Activated T-helper 2 cell treated with anti-CD3 and anti-CD28 coated beads, Interferon-gamma antibody, Interleukin-2, Interleukin-4, amounts not matched to agents 10 μg/mL and 5 μg/mL and 100 μg/mL, durations not matched to agents 14 hours and 24 hours and 36 hours (primary cell): ENCODE results near the gene TBC1D22A. TPM values are rescaled to one million over a fixed set of nuclear protein-coding genes. Genes with fewer than 3 reads are reported as not detected.

Source experiments
- DNase-seq: peaks from one replicate; pipeline ENCODE4 v3.0.0; 2021; ENCODE audit warnings: low spot score
- H3K27ac Mint-ChIP-seq: one replicate; pipeline ENCODE4 v1.8.0; 2021; ENCODE audit warnings: mixed read lengths
- H3K27me3 Mint-ChIP-seq: one replicate; pipeline ENCODE4 v1.8.0; 2021; ENCODE audit warnings: low read depth, mixed read lengths
- H3K36me3 Mint-ChIP-seq: one replicate; pipeline ENCODE4 v1.8.0; 2021; ENCODE audit warnings: low read depth, mixed read lengths
- H3K4me1 Mint-ChIP-seq: one replicate; pipeline ENCODE4 v1.8.0; 2021; ENCODE audit warnings: low read depth, mixed read lengths
- H3K4me3 Mint-ChIP-seq: one replicate; pipeline ENCODE4 v1.8.0; 2021; ENCODE audit warnings: low read depth, mild to moderate bottlenecking, moderate library complexity, mixed read lengths
- H3K9me3 Mint-ChIP-seq: one replicate; pipeline ENCODE4 v1.8.0; 2021; ENCODE audit warnings: mixed read lengths
- intact Hi-C: fragments of 100-400 bp; cut with micrococcal nuclease; formaldehyde crosslinking; loops from one replicate; pipeline ENCODE4 v1.15.1; 2023
- total RNA-seq: library from RNA; stranded (reverse); gene quantifications from 2 replicates; pipeline ENCODE4 v1.2.3, GENCODE V29; 2022

TBC1D22A gene
- total RNA-seq, 1 donor from 2014 or later = 34.8 TPM

- H3K4me3 Mint-ChIP-seq = no peak overlapping the region
- no peaks in the 10 kb centered on the region for H3K27me3 Mint-ChIP-seq
- intact Hi-C loops = no loop called here
- DNase-seq = no peak
- H3K9me3 Mint-ChIP-seq = no peaks in the 10 kb centered on the region
- no peaks in the 10 kb centered on the region for H3K36me3 Mint-ChIP-seq
- H3K27ac Mint-ChIP-seq = no peak overlapping the region
- no peaks in the 10 kb centered on the region for H3K4me1 Mint-ChIP-seq
Observed at GRCh38 chr22:47156352-47157092, 394.1 kb downstream of the TBC1D22A start.

GRCh38 chr22:47157093-47157420 is 394.6 kb downstream of the TBC1D22A start:
- DNase-seq = no peak
- no peak overlapping the region for H3K4me3 Mint-ChIP-seq
- H3K27ac Mint-ChIP-seq = no peak overlapping the region
- no peaks in the 10 kb centered on the region for H3K9me3 Mint-ChIP-seq
- intact Hi-C loops = no loop called here
- H3K27me3 Mint-ChIP-seq = no peaks in the 10 kb centered on the region
- H3K4me1 Mint-ChIP-seq = no peaks in the 10 kb centered on the region
- no peaks in the 10 kb centered on the region for H3K36me3 Mint-ChIP-seq

- no peak overlapping the region for H3K27ac Mint-ChIP-seq
- H3K36me3 Mint-ChIP-seq = no peaks in the 10 kb centered on the region
- no peaks in the 10 kb centered on the region for H3K27me3 Mint-ChIP-seq
- no peak overlapping the region for H3K4me3 Mint-ChIP-seq
- H3K4me1 Mint-ChIP-seq = no peaks in the 10 kb centered on the region
- no peak for DNase-seq
- H3K9me3 Mint-ChIP-seq = no peaks in the 10 kb centered on the region
- intact Hi-C loops = no loop called here
Observed at GRCh38 chr22:47157486-47158270, 395.2 kb downstream of the TBC1D22A start.

GRCh38 chr22:47158457-47158856 is 396.0 kb downstream of the TBC1D22A start:
- Mint-ChIP-seq H3K27ac (no peak overlapping the region), H3K4me1 (no peaks in the 10 kb centered on the region), H3K36me3 (no peaks in the 10 kb centered on the region), H3K9me3 (no peaks in the 10 kb centered on the region), H3K4me3 (no peak overlapping the region), H3K27me3 (no peaks in the 10 kb centered on the region)
- intact Hi-C loops = no loop called here
- DNase-seq = no peak

- H3K9me3 Mint-ChIP-seq = no peaks in the 10 kb centered on the region
- no peaks in the 10 kb centered on the region for H3K36me3 Mint-ChIP-seq
- DNase-seq = no peak
- intact Hi-C loops = no loop called here
- H3K4me3 Mint-ChIP-seq = no peak overlapping the region
- no peak overlapping the region for H3K27ac Mint-ChIP-seq
- no peaks in the 10 kb centered on the region for H3K4me1 Mint-ChIP-seq
- no peaks in the 10 kb centered on the region for H3K27me3 Mint-ChIP-seq
Observed at GRCh38 chr22:47159592-47159991, 397.1 kb downstream of the TBC1D22A start.

- H3K36me3 Mint-ChIP-seq = no peaks in the 10 kb centered on the region
- no peak overlapping the region for H3K4me3 Mint-ChIP-seq
- H3K4me1 Mint-ChIP-seq = no peaks in the 10 kb centered on the region
- intact Hi-C loops = no loop called here
- H3K27me3 Mint-ChIP-seq = no peaks in the 10 kb centered on the region
- DNase-seq = no peak
- H3K9me3 Mint-ChIP-seq = no peaks in the 10 kb centered on the region
- no peak overlapping the region for H3K27ac Mint-ChIP-seq
Observed at GRCh38 chr22:47160141-47160541, 397.7 kb downstream of the TBC1D22A start.

- Mint-ChIP-seq H3K4me3 (no peak overlapping the region), H3K27me3 (no peaks in the 10 kb centered on the region), H3K27ac (no peak overlapping the region), H3K36me3 (no peaks in the 10 kb centered on the region), H3K4me1 (no peaks in the 10 kb centered on the region), H3K9me3 (no peaks in the 10 kb centered on the region)
- intact Hi-C loops = no loop called here
- DNase-seq = no peak
Observed at GRCh38 chr22:47160781-47161520, 398.5 kb downstream of the TBC1D22A start.

- H3K9me3 Mint-ChIP-seq = no peaks in the 10 kb centered on the region
- intact Hi-C loops = no loop called here
- no peaks in the 10 kb centered on the region for H3K27me3 Mint-ChIP-seq
- H3K4me3 Mint-ChIP-seq = no peak overlapping the region
- DNase-seq = no peak
- H3K36me3 Mint-ChIP-seq = no peaks in the 10 kb centered on the region
- no peak overlapping the region for H3K27ac Mint-ChIP-seq
- no peaks in the 10 kb centered on the region for H3K4me1 Mint-ChIP-seq
Observed at GRCh38 chr22:47161631-47162030, 399.2 kb downstream of the TBC1D22A start.

- Mint-ChIP-seq H3K27me3 (no peaks in the 10 kb centered on the region), H3K36me3 (no peaks in the 10 kb centered on the region), H3K27ac (no peak overlapping the region), H3K4me3 (no peak overlapping the region), H3K4me1 (no peaks in the 10 kb centered on the region), H3K9me3 (no peaks in the 10 kb centered on the region)
- DNase-seq = no peak
- intact Hi-C loops = no loop called here
Observed at GRCh38 chr22:47162865-47163264, 400.4 kb downstream of the TBC1D22A start.

- no peak for DNase-seq
- Mint-ChIP-seq H3K4me3 (no peak overlapping the region), H3K36me3 (no peaks in the 10 kb centered on the region), H3K27ac (no peak overlapping the region), H3K9me3 (no peaks in the 10 kb centered on the region), H3K27me3 (no peaks in the 10 kb centered on the region), H3K4me1 (no peaks in the 10 kb centered on the region)
- intact Hi-C loops = no loop called here
Observed at GRCh38 chr22:47163481-47163855, 401.0 kb downstream of the TBC1D22A start.

GRCh38 chr22:47163856-47164513 is 401.5 kb downstream of the TBC1D22A start:
- Mint-ChIP-seq H3K27ac (no peak overlapping the region), H3K9me3 (no peaks in the 10 kb centered on the region), H3K4me1 (no peaks in the 10 kb centered on the region), H3K27me3 (no peaks in the 10 kb centered on the region), H3K36me3 (no peaks in the 10 kb centered on the region), H3K4me3 (no peak overlapping the region)
- intact Hi-C loops = no loop called here
- DNase-seq = no peak

GRCh38 chr22:47164514-47165337 is 402.3 kb downstream of the TBC1D22A start:
- intact Hi-C loops = no loop called here
- Mint-ChIP-seq H3K4me1 (no peaks in the 10 kb centered on the region), H3K27me3 (no peaks in the 10 kb centered on the region), H3K36me3 (no peaks in the 10 kb centered on the region), H3K9me3 (no peaks in the 10 kb centered on the region), H3K27ac (no peak overlapping the region), H3K4me3 (no peak overlapping the region)
- no peak for DNase-seq
